Ectodermal cell (in vitro differentiated cells): ENCODE measurements around the gene PILRA.
"Not testable (repeated sequence)": the region's sequence is repeated elsewhere in the genome, so short reads cannot be mapped to it uniquely, and the experiment has no call there.

Source experiments
- H3K27ac ChIP-seq: 2 replicates; pipeline ENCODE4 v1.7.0; 2013; ENCODE audit warnings: mild to moderate bottlenecking, low read depth, low read length; ENCODE audit not compliant: insufficient read depth, poor library complexity, severe bottlenecking
- H3K27me3 ChIP-seq: 2 replicates; pipeline ENCODE4 v1.7.0; 2013; ENCODE audit warnings: mild to moderate bottlenecking, low read length; ENCODE audit not compliant: insufficient read depth, control insufficient read depth, poor library complexity, severe bottlenecking
- H3K36me3 ChIP-seq: one replicate; pipeline ENCODE4 v1.7.0; 2013; ENCODE audit warnings: low read length; ENCODE audit not compliant: control insufficient read depth, insufficient read depth
- H3K4me1 ChIP-seq: one replicate; pipeline ENCODE4 v1.7.0; 2013; ENCODE audit warnings: low read length; ENCODE audit not compliant: control insufficient read depth, insufficient read depth
- H3K4me3 ChIP-seq: 2 replicates; pipeline ENCODE4 v1.7.0; 2013; ENCODE audit warnings: low read depth, low read length, control low read depth; ENCODE audit not compliant: insufficient read depth
- H3K9me3 ChIP-seq: 2 replicates; pipeline ENCODE4 v1.7.0; 2013; ENCODE audit warnings: mild to moderate bottlenecking, low read length, moderate library complexity; ENCODE audit not compliant: control insufficient read depth
- WGBS, 2 experiments: methylation state at CpG; one replicate each; pipeline ENCODE4 v1.1.7; 2013; ENCODE audit warnings: missing lambda C conversion rate in 2 of 2; 5-methylcytosine and 5-hydroxymethylcytosine counted together

The PILRA gene

GRCh38 chr7:100345288-100345672 lies 28.0 kb upstream of the PILRA start:
- not testable (repeated sequence) for H3K4me1 ChIP-seq, H3K27ac ChIP-seq, H3K4me3 ChIP-seq, H3K9me3 ChIP-seq, H3K27me3 ChIP-seq
- 17% methylated on average over 2 of the region's 5 CpGs; no CpG with 5 or more reads in 1 of the 2 experiments for WGBS, 2 experiments
- peaks cover 26% of the 10 kb centered on the region for H3K36me3 ChIP-seq

- Histone ChIP-seq H3K36me3 (peaks cover 25% of the 10 kb centered on the region), H3K4me1 (no peaks in the 10 kb centered on the region), H3K9me3 (no peaks in the 10 kb centered on the region)
Observed at GRCh38 chr7:100346921-100347320, 26.4 kb upstream of the PILRA start.

DNA sequence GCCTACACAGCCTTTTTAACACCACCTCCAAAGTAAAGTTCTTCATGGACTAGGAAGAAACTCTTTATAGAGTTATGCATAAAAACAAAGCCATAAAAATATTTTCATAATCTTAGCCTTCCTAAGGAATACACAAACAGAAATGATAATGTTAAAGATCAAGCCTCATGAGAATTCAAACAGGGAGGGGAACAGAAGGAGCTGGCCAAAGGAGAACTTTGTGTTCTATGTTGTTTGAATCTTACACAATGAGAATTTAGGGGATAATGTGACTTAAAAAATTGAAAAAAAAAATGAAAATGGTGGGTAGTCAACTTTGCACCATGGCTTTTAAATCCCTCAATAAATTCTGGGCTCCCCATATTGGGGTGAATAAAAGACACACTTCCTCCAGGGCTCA lies 24.5 kb upstream of the PILRA start:
- no peaks in the 10 kb centered on the region for H3K4me1 ChIP-seq

More at GRCh38 chr7:100346921-100347320, 26.4 kb upstream of the PILRA start:
- Histone ChIP-seq H3K4me3 (no peak overlapping the region), H3K27me3 (no peaks in the 10 kb centered on the region), H3K27ac (no peak overlapping the region)

GRCh38 chr7:100349757-100350156 lies 23.5 kb upstream of the PILRA start:
- H3K4me3 ChIP-seq: no peak overlapping the region
- WGBS, 2 experiments: 97 to 98% methylated on average over 6 of the region's 6 CpGs
- H3K27me3 ChIP-seq: no peaks in the 10 kb centered on the region
- no peak overlapping the region for H3K27ac ChIP-seq
- peaks cover 36% of the 10 kb centered on the region for H3K36me3 ChIP-seq
- no peaks in the 10 kb centered on the region for H3K9me3 ChIP-seq
- H3K4me1 ChIP-seq: no peaks in the 10 kb centered on the region

More for the DNA sequence above, 24.5 kb upstream of the PILRA start:
- Histone ChIP-seq H3K27me3 (no peaks in the 10 kb centered on the region), H3K27ac (no peak overlapping the region), H3K36me3 (peaks cover 26% of the 10 kb centered on the region), H3K9me3 (no peaks in the 10 kb centered on the region), H3K4me3 (no peak overlapping the region)

DNA sequence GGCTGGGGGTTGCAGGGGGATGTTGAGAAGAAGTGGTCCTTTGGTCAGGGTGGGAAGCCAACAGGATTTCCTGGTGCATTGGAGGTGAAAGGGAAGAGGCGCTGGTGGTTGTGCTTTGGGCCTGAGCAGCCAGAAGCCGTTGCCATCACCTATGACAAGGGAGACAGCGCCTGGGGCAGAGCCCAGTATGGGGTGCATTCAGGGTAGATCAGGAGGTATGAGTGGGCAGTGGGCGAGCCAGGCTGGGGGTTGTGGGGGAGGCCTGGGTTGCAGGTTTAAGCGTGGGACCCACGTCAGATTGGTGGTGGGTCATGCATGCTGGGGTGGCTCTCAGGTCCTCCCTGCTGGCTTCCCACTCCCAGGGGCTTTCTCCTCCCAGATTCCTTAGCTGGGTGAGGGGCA lies 21.6 kb upstream of the PILRA start:
- H3K27me3 ChIP-seq: no peaks in the 10 kb centered on the region
- H3K36me3 ChIP-seq: peaks cover 47% of the 10 kb centered on the region
- 94% methylated on average over 6 of the region's 6 CpGs for WGBS, 2 experiments

GRCh38 chr7:100352230-100352781 lies 21.0 kb upstream of the PILRA start:
- not testable (repeated sequence) for H3K9me3 ChIP-seq, H3K27me3 ChIP-seq, H3K27ac ChIP-seq, H3K4me3 ChIP-seq, H3K4me1 ChIP-seq
- peaks cover 46% of the 10 kb centered on the region for H3K36me3 ChIP-seq
- 95 to 97% methylated on average over 16 to 17 of the region's 18 CpGs for WGBS, 2 experiments

More for the DNA sequence above, 21.6 kb upstream of the PILRA start:
- no peak overlapping the region for H3K4me3 ChIP-seq
- H3K27ac ChIP-seq: no peak overlapping the region
- no peaks in the 10 kb centered on the region for H3K9me3 ChIP-seq
- peaks cover 3% of the 10 kb centered on the region for H3K4me1 ChIP-seq

GRCh38 chr7:100352984-100353684 lies 20.2 kb upstream of the PILRA start:
- 93 to 94% methylated on average over 16 of the region's 16 CpGs for WGBS, 2 experiments
- peaks cover 40% of the 10 kb centered on the region for H3K36me3 ChIP-seq

DNA sequence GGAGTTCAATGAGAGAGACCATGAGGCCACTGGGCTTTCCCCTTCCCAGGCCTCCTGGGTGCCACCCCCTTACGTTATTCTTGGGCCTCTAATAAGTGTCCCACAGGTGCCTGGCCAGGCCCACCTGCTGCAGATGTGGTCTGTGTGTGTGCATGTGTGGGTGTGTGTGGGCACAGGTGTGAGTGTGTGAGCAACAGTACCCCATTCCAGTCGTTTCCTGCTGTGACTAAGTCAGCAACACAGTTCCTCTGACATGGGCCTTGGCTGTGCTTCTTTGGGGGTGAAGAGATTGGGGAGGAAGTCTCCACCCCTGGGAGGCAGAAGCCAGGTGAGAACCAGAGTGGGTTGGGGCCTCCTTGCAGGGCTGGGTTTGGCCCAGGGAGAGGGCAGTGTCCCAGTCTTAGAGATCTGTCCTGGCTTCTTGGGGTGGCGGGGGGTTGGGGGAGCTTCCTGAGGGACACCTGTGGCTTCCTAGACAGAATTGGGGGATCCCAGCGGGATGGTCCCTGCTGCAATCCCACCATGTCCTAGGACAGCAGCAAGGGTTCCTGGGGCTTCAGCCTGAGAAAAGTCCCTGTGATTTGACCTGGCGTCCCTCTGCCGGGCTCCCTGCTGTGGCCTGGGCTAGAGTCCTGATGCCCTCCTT lies 19.5 kb upstream of the PILRA start:
- Histone ChIP-seq H3K36me3 (peaks cover 43% of the 10 kb centered on the region), H3K27ac (no peak overlapping the region), H3K9me3 (no peaks in the 10 kb centered on the region), H3K4me3 (no peak overlapping the region), H3K27me3 (no peaks in the 10 kb centered on the region), H3K4me1 (peaks cover 3% of the 10 kb centered on the region)
- WGBS, 2 experiments: 92 to 96% methylated on average over 6 of the region's 6 CpGs

More at GRCh38 chr7:100352984-100353684, 20.2 kb upstream of the PILRA start:
- H3K4me3 ChIP-seq: no peak overlapping the region
- H3K4me1 ChIP-seq: peaks cover 3% of the 10 kb centered on the region
- H3K27me3 ChIP-seq: no peaks in the 10 kb centered on the region
- no peaks in the 10 kb centered on the region for H3K9me3 ChIP-seq
- no peak overlapping the region for H3K27ac ChIP-seq

- 94% methylated on average over 8 of the region's 8 CpGs for WGBS, 2 experiments
- H3K36me3 ChIP-seq: peaks cover 62% of the 10 kb centered on the region
Observed at GRCh38 chr7:100356416-100357068, 16.7 kb upstream of the PILRA start.

DNA sequence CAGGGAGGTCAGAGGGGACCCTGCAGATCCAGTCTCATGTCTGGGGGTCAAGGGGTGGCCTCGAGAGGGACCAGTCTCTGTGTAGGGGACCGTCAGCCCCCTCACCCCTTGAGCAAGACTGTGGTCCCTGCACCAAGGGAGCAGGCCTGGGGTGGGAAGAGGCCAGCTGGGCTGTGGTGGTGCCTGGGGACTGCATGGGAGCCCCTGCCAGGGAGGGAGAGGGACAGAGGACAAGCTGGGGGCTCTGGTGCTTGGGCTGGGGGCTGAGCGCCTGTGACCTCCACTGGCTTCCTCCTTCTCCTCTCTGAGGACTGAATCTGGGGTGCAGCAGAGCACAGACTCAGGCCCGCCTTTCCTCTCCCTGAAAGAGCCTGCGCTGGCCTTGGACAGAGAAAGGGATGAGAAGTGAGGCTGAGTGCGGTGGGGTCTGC lies 16.1 kb upstream of the PILRA start:
- no peaks in the 10 kb centered on the region for H3K9me3 ChIP-seq
- H3K4me1 ChIP-seq: peaks cover 3% of the 10 kb centered on the region
- WGBS, 2 experiments: 95 to 96% methylated on average over 6 of the region's 6 CpGs
- H3K27ac ChIP-seq: no peak overlapping the region
- peaks cover 67% of the 10 kb centered on the region for H3K36me3 ChIP-seq
- H3K27me3 ChIP-seq: no peaks in the 10 kb centered on the region
- H3K4me3 ChIP-seq: no peak overlapping the region

More at GRCh38 chr7:100356416-100357068, 16.7 kb upstream of the PILRA start:
- Histone ChIP-seq H3K4me3 (no peak overlapping the region), H3K27me3 (no peaks in the 10 kb centered on the region), H3K27ac (no peak overlapping the region), H3K9me3 (no peaks in the 10 kb centered on the region), H3K4me1 (peaks cover 3% of the 10 kb centered on the region)
